ENCODE results near the gene PCDH9.

GRCh38 chr13:66663206-66663605, 566.9 kb downstream of the PCDH9 start:
- TF ChIP-seq MTF1 (CRISPR knock-in tag; IDR thresholded peaks at IDR 0.05) (no peak), SMARCC2 (IDR thresholded peaks at IDR 0.05) (no peak), POLR2A (IDR thresholded peaks at IDR 0.05; ENCODE audit: insufficient read depth in 1 of 2, low read depth in 2 of 2, low read length in 2 of 2) (no peak)
